Caki2 (cell line): ENCODE measurements around the gene LCAT. TPM values are rescaled to one million over a fixed set of nuclear protein-coding genes. Genes with fewer than 3 reads are reported as not detected.
"Not testable (repeated sequence)": the region's sequence is repeated elsewhere in the genome, so short reads cannot be mapped to it uniquely, and the experiment has no call there.

Source experiments
- DNase-seq: peaks from one replicate; pipeline ENCODE4 v3.0.0-alpha.2; 2015; ENCODE audit warnings: low read depth
- in situ Hi-C: cut with HindIII; loops from 2 replicates; pipeline ENCODE4 v1.10.0; 2016; ENCODE audit warnings: low sequenced_read_pairs, low pct_unique_long_range_greater_than_20kb, mixed read lengths
- total RNA-seq: library from RNA; depleted of rRNA; stranded (reverse); fragments of >200 nt; shearing (Covaris generic); gene quantifications from 2 replicates; pipeline ENCODE4 v1.2.3, GENCODE V29; 2014; ENCODE audit warnings: low replicate concordance

The LCAT gene
- total RNA-seq, 1 experiment from 2014 or later, result 1.7 TPM

- in situ Hi-C loops, DNase-seq: not testable (repeated sequence)
Observed at GRCh38 chr16:67937713-67938112, 6.2 kb downstream of the LCAT start.

DNA sequence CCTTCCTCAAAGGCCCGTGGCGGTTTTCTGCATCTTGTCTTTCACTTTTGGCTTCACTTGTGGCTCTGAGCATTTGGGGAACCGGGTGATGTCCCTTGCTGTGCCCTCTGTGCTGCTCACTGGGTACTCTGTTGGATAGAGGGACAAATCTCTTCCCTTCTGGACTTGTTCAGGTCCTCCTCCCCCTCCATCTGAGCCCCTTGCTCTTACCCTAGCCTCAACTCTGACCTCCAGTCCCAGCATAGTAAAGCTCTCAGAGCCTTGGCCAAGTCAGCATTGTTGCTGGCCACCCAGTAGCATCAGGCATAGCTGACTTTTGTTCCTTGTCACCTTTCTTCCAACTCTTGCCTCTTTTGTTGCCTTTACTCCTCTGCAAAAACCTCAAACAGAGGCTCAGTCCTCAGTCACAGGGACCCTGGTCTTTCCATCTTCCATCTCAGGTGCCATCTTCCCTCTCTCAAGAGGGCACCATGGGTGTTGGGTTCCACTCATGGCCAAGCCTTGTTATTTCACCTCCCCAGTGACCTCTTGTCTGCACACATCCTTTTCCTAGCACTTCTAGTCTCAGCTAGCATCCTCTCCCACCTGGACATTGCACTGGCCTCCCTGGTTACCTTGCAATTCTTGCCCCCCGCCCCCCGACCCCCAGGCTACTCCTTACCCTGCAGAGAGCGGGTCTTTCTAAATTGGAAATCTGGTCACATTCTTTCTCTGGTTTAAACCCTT, 6.9 kb downstream of the LCAT start:
- in situ Hi-C loops, result no loop called here
- peak; percentile 22 for DNase-seq

DNA sequence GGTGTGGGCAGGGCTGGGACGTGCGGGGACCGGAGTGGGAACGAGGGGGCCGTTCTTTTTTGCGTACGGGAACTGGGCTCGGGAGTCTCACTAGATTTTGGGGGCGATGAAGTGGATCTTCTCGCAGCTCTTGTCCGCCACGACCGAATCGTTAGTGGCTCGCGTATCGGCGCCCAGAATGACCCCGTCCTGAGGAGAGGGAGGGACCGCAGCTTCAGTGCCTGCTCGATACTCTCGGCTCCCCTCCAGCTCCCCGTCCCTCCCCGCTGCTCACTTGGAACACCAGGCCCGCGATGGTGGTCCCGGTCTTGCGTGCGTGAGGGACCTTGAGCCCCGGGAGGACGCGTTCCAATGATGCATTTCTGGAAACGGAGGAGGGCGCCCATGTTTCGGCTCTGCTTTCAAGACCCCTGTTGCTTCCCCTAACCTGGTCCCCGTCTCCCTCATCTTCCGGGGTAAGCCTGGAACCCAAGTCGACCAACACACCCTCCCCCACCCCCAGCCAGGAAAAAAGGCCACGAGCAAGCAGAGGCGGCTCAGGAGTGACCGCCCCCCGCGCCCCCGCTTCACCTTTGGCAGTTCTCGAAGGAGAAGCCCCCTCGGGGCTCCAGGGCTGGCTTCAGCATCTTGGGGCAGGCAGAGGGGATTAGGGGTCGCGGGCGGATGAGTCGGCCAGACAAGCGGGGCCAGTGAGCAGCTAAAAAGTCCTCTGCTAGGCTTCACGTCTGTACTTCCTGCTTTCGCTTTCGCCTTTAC, 7.6 kb downstream of the LCAT start, which contains the start of gene PSMB10:
Gene PSMB10, minus strand, starts transcription at position 727 of the 756 bp plus-strand sequence. Its CDS starts 101 bp downstream, at position 626.
- DNase-seq, result peak; percentile 57
- in situ Hi-C loops, result no loop called here

GRCh38 chr16:67935402-67936123, 8.4 kb downstream of the LCAT start:
- in situ Hi-C loops, result no loop called here
- DNase-seq, result peak; percentile 95

DNA sequence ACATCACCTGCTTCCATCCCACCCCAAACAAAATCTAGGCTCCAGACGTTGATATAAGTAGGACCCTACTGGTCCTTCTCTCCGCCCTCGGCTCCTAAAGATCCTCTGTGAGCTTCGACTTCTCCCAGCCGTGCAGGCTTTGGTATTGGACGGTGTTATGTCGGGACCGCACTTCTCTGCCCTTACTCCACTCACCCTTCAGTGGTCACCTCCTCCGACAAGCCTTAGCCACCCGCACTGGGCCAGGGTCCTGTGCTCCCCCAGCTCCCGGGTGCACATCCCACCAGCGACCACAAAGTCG, 8.9 kb downstream of the LCAT start:
- in situ Hi-C loops, result no loop called here
- DNase-seq, result no peak

DNA sequence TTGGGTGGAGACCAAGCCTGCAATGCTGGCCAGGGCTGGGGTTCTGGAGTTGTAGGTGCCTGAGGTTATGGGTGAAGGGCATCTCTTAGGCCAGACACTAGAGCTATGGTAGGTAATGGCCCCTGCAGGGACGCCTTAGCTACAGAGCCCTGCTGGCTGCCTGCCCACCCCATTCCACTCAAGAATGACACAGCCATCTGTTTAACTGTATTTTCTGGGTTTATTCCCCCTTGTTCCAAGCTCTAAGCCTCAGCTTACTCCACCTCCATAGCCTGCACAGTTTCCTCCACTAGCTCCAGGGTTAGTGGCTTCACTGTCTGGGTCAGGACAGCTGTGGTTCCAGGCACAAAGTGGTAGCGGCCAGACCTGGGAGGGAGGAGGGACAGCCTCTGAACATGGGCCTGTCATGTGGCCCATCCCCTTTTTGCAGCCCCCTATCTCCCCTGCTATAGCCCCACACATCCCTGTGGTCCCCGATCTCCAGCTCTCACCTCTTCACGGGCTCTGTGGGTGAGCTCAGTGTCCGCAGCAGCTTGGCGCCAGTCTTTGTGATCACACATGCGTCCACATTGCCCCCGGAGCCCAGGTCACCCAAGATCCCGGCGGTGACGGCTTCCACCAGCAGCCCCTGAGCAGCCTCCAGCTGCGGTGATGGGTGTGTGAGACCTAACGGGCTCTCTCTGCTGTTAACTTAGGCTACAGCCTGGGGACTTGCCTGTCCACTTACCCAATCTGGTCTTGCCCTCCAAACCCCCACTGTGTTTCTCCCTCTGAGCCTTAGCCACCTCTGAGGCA, 9.4 kb downstream of the LCAT start:
- in situ Hi-C loops, result no loop called here

GRCh38 chr16:67933805-67934204, 10.1 kb downstream of the LCAT start:
- DNase-seq, result no peak
- in situ Hi-C loops, result no loop called here

More for the DNA sequence above, 9.4 kb downstream of the LCAT start:
- no peak for DNase-seq

DNA sequence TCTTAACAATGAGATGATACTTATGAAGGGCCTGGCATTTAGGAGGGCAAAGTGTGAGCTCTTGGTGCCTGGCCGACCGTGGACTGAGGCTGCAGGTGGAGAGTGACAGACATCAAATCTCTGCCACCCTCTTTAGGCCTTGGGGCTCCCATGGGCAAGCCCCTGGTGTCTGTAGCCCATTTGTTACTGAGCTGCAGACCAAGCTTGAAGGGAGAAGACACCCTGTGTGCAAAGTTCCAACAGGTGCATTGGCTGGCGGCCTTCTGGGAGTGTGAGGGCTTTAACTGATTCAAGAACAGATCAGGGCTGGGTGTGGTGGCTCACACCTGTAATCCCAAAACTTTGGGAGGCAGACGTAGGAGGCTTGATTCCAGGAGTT, 11.5 kb downstream of the LCAT start:
- no peak for DNase-seq
- in situ Hi-C loops, result no loop called here

DNA sequence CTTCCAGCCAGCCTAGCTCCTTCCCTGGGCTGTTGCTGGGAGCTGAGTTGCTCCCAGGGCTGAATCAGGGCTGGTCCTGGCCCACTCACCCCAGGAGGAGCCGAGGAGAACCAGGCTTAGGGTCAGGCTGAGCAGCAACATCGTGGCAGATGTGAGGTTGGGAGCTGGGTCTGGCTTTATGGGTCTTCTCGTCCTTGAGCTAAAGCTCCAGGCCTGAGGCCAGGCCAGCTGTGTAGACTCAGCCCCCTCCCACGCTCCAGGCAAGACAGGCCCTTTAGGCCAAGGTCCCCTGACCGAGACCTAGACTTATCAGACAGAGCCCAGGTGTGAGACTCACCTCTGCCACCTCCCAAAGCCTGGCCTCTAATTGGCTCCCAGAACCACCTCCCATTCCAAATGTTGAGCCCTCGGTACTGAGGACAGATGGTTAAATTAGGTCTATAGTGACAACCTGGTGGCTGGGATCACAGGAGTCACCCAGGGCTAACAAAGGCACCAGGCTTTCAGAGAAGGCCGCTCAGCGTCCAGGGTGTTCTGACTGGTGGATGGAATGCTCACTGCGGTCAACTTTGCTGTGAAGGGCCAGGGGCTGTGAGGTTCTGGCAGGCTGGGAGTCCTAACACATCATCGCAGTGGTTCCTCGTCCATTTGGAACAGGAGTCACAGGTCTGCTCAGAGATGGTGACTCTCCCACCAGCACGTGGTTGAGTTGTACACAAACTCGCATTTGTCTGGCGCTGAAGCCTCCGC, 12.0 kb downstream of the LCAT start, which contains the start of gene CTRL:
Gene CTRL, minus strand, starts transcription at position 151 of the 750 bp plus-strand sequence. Its CDS starts 10 bp downstream, at position 141.
- no peak for DNase-seq
- in situ Hi-C loops, result no loop called here

DNA sequence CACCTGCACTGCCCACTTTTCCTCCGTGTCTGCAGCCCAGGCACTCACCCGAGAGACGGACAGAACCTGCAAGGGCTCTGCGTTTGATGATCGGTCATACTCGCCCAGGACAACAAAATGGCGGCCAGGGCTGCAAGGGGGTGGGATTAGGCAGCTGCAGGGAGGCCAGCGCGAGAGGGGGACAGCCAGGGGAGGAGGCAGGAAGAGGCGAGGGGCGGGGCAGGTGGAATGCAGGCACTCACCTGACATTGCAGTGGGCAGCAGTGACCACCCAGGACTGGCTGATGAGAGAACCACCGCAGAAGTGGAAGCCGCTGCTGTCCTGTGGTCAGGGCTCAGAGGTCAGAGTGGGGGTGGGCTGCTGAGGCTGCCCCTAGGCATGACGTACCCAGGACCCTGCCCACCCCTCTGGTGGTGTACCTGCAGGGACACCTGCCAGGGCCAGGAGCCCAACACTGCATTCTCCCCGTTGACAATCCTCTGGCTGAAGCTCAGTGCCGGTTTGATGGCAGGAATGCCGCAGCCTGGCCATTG, 13.2 kb downstream of the LCAT start:
- in situ Hi-C loops, result no loop called here
- no peak for DNase-seq

- no peak for DNase-seq
- in situ Hi-C loops, result no loop called here
Observed at GRCh38 chr16:67930191-67930590, 13.7 kb downstream of the LCAT start.

DNA sequence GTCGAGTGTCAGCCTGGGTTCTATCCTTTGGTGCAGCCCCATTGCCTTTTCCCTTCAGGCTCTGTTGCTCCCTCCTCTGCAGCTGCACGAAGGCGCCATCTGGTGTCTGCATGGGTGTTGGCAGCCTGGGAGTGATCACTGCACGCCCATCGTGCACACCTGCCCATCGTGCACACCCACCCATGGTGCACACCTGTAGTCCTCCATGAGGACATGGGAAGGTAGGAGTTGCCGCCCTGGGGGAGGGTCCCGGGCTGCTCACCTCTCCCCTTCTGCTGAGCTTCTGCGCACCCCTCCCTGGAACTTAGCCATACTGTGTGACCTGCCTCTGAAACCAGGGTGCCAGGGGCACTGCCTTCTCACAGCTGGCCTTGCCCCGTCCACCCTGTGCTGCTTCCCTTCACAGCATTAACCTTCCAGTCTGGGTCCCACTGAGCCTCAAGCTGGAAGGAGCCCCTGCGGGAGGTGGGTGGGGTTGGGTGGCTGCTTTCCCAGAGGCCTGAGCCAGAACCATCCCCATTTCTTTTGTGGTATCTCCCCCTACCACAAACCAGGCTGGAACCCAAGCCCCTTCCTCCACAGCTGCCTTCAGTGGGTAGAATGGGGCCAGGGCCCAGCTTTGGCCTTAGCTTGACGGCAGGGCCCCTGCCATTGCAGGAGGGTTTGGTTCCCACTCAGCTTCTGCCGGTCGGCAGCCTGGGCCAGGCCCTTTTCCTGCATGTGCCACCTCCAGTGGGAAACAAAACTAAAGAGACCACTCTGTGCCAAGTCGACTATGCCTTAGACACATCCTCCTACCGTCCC, 15.2 kb downstream of the LCAT start:
- DNase-seq, result peak; percentile 51
- in situ Hi-C loops, result no loop called here

GRCh38 chr16:67928147-67928546, 15.8 kb downstream of the LCAT start:
- no peak for DNase-seq
- in situ Hi-C loops, result no loop called here

DNA sequence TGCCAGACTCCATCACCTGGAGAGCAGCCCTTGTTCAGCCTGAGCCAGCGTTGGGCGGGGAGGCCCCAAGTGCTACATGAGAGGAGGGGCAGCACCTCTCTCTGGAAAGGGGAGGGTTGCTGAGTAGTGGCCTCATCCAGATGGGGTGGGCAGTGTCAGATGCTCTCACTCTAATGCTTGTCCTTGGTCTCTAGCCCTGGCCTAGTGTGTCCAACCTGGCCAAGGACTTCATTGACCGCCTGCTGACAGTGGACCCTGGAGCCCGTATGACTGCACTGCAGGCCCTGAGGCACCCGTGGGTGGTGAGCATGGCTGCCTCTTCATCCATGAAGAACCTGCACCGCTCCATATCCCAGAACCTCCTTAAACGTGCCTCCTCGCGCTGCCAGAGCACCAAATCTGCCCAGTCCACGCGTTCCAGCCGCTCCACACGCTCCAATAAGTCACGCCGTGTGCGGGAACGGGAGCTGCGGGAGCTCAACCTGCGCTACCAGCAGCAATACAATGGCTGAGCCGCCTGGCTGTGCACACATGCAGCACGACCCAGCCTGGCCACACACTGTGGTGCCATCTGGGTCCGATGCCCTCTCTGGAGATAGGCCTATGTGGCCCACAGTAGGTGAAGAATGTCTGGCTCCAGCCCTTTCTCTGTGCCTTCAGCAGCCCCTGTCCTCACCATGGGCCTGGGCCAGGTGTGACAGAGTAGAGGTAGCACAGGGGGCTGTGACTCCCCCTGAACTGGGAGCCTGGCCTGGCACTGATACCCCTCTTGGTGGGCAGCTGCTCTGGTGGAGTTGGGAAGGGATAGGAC, 16.6 kb downstream of the LCAT start:
- in situ Hi-C loops, result no loop called here
- no peak for DNase-seq

- no peak for DNase-seq
Observed at GRCh38 chr16:67926181-67926750, 17.7 kb downstream of the LCAT start.

More at GRCh38 chr16:67926181-67926750, 17.7 kb downstream of the LCAT start:
- in situ Hi-C loops, result no loop called here
